Panc1 (cell line): ENCODE measurements around the gene HTATSF1. TPM values are rescaled to one million over a fixed set of nuclear protein-coding genes. Genes with fewer than 3 reads are reported as not detected.

ENCODE experiments used
- ATAC-seq: fragments of 200-7000 bp; cut with Tn5 transposase; 2 replicates; pipeline ENCODE4 v1.9.1; 2020; ENCODE audit warnings: mild to moderate bottlenecking, moderate library complexity
- BruUV-seq: library from RNA; stranded (reverse); fragments of 400-500 nt; replicated peaks from 2 replicates; lab custom pipeline; 2021; lab: Mats Ljungman, UMichigan
- CTCF ChIA-PET: fragments of 300-600 bp; sonication (Branson Sonifier 250); formaldehyde crosslinking; loops from one replicate; lab custom pipeline; 2022; ENCODE audit warnings: antibody characterized with exemption; lab: Charles Lee
- POLR2A ChIA-PET: fragments of 300-600 bp; sonication (Branson Sonifier 250); formaldehyde crosslinking; loops from one replicate; lab custom pipeline; 2022; ENCODE audit warnings: antibody characterized with exemption; lab: Charles Lee
- DNase-seq: peaks from one replicate; pipeline ENCODE4 v3.0.0-alpha.2; 2010; ENCODE audit warnings: low read depth, low spot score
- H3K27ac ChIP-seq: 2 replicates; pipeline ENCODE4 v1.5.1; 2011; ENCODE audit warnings: mild to moderate bottlenecking, low read length, inconsistent platforms
- H3K27me3 ChIP-seq: fragments of 200-500 bp; sonication (Bioruptor generic); 2 replicates; pipeline ENCODE4 v1.6.0; 2014; ENCODE audit warnings: low read length, inconsistent platforms; ENCODE audit not compliant: control insufficient read depth, insufficient read depth
- H3K36me3 ChIP-seq: fragments of 200-500 bp; sonication (Bioruptor generic); 2 replicates; pipeline ENCODE4 v1.5.1; 2014; ENCODE audit warnings: inconsistent platforms, mild to moderate bottlenecking, low read length, moderate library complexity; ENCODE audit not compliant: control insufficient read depth, insufficient read depth
- H3K4me1 ChIP-seq: 2 replicates; pipeline ENCODE4 v1.5.1; 2011; ENCODE audit warnings: inconsistent platforms, mild to moderate bottlenecking, low read length, moderate library complexity; ENCODE audit not compliant: control insufficient read depth, insufficient read depth
- H3K4me3 ChIP-seq, 2 experiments: 2 replicates each; pipeline ENCODE4 v1.5.1; 2011 to 2012; ENCODE audit warnings: low read depth in 2 of 2, low read length in 2 of 2, mild to moderate bottlenecking in 2 of 2, inconsistent platforms in 1 of 2, moderate library complexity in 1 of 2
- H3K9me3 ChIP-seq: fragments of 200-500 bp; sonication (Bioruptor generic); 2 replicates; pipeline ENCODE4 v1.5.1; 2014; ENCODE audit warnings: low read depth, mild to moderate bottlenecking, inconsistent platforms, low read length, moderate library complexity; ENCODE audit not compliant: control insufficient read depth, insufficient read depth
- POLR2AphosphoS5 ChIP-seq: IDR thresholded peaks from 2 replicates; pipeline ENCODE4 v1.6.1; 2012; ENCODE audit warnings: mild to moderate bottlenecking, low read depth, low read length, moderate library complexity
- SIN3A ChIP-seq: IDR thresholded peaks from 2 replicates; pipeline ENCODE4 v1.6.1; 2012; ENCODE audit warnings: low read depth, mild to moderate bottlenecking, low read length, moderate library complexity, borderline replicate concordance; ENCODE audit not compliant: insufficient read depth
- TCF7L2 ChIP-seq: IDR thresholded peaks from 2 replicates; pipeline ENCODE4 v1.6.1; 2011; ENCODE audit warnings: mild to moderate bottlenecking, low read depth, low read length, inconsistent platforms
- in situ Hi-C: cut with HindIII; loops from 2 replicates; pipeline ENCODE4 v1.10.0; 2016; ENCODE audit warnings: low sequenced_read_pairs, low pct_unique_long_range_greater_than_20kb
- intact Hi-C: fragments of 100-400 bp; cut with micrococcal nuclease; formaldehyde crosslinking; loops from one replicate; pipeline ENCODE4 v1.10.0; 2022; ENCODE audit not compliant: unreplicated experiment
- total RNA-seq: library from RNA; stranded (reverse); gene quantifications from one replicate; pipeline ENCODE4 v1.2.1, GENCODE V29; 2021; ENCODE audit not compliant: unreplicated experiment
- TF ChIP-seq, protein P1 (sequence below), 2 experiments: IDR thresholded peaks; 2 replicates each; pipeline ENCODE4 v1.6.1; 2011 to 2012; ENCODE audit warnings: low read depth in 2 of 2, control low read depth in 1 of 2, low read length in 1 of 2, mild to moderate bottlenecking in 1 of 2, moderate library complexity in 1 of 2; ENCODE audit not compliant: insufficient read depth in 1 of 2
- TF ChIP-seq, protein P2 (sequence below): fragments of 450-650 bp; IDR thresholded peaks from 2 replicates; pipeline ENCODE4 v1.5.1; 2017; ENCODE audit warnings: mild to moderate bottlenecking

The HTATSF1 gene
- total RNA-seq, 1 experiment from 2014 or later: 76.0 TPM

DNA sequence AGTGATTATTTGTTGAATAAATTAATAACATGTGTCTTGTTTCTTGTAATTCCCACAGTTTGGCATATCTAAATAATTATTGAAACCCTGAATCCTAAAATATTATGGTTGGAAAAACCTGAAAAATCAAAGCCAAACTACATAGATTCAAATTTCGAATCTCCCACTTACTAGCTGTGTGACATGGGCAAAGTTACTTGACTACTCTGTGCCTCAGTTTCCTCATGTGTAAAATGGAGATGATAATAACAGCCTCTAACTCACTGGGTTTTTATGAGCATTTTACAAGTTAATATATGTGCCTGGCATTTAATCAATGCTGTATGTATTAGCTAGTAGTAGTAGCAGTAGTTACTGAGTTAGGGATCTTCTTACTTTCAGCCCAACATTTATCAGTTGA is 44.3 kb upstream of the HTATSF1 start:
- no peaks in the 10 kb centered on the region; the same call in none of the 2 replicates for H3K27me3 ChIP-seq
- BruUV-seq: no TSS peak
- POLR2A ChIA-PET: no interaction called here
- TF ChIP-seq, protein P1, sequence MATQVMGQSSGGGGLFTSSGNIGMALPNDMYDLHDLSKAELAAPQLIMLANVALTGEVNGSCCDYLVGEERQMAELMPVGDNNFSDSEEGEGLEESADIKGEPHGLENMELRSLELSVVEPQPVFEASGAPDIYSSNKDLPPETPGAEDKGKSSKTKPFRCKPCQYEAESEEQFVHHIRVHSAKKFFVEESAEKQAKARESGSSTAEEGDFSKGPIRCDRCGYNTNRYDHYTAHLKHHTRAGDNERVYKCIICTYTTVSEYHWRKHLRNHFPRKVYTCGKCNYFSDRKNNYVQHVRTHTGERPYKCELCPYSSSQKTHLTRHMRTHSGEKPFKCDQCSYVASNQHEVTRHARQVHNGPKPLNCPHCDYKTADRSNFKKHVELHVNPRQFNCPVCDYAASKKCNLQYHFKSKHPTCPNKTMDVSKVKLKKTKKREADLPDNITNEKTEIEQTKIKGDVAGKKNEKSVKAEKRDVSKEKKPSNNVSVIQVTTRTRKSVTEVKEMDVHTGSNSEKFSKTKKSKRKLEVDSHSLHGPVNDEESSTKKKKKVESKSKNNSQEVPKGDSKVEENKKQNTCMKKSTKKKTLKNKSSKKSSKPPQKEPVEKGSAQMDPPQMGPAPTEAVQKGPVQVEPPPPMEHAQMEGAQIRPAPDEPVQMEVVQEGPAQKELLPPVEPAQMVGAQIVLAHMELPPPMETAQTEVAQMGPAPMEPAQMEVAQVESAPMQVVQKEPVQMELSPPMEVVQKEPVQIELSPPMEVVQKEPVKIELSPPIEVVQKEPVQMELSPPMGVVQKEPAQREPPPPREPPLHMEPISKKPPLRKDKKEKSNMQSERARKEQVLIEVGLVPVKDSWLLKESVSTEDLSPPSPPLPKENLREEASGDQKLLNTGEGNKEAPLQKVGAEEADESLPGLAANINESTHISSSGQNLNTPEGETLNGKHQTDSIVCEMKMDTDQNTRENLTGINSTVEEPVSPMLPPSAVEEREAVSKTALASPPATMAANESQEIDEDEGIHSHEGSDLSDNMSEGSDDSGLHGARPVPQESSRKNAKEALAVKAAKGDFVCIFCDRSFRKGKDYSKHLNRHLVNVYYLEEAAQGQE (IDR thresholded peaks at IDR 0.05; ENCODE audit: insufficient read depth in 1 of 2, low read depth in 2 of 2, low read length in 1 of 2): no peak
- TF ChIP-seq SIN3A: no peak
- TF ChIP-seq, protein P2, sequence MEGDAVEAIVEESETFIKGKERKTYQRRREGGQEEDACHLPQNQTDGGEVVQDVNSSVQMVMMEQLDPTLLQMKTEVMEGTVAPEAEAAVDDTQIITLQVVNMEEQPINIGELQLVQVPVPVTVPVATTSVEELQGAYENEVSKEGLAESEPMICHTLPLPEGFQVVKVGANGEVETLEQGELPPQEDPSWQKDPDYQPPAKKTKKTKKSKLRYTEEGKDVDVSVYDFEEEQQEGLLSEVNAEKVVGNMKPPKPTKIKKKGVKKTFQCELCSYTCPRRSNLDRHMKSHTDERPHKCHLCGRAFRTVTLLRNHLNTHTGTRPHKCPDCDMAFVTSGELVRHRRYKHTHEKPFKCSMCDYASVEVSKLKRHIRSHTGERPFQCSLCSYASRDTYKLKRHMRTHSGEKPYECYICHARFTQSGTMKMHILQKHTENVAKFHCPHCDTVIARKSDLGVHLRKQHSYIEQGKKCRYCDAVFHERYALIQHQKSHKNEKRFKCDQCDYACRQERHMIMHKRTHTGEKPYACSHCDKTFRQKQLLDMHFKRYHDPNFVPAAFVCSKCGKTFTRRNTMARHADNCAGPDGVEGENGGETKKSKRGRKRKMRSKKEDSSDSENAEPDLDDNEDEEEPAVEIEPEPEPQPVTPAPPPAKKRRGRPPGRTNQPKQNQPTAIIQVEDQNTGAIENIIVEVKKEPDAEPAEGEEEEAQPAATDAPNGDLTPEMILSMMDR: no peak
- TF ChIP-seq TCF7L2: no peak
- TF ChIP-seq POLR2AphosphoS5: no peak
- H3K36me3 ChIP-seq: no peaks in the 10 kb centered on the region
- no peaks in the 10 kb centered on the region for H3K9me3 ChIP-seq
- intact Hi-C loops: no loop called here
- no peaks in the 10 kb centered on the region for H3K4me1 ChIP-seq
- no peak overlapping the region for H3K4me3 ChIP-seq
- CTCF ChIA-PET: interaction anchor here (0.6 kb wide), 1 partner anchor 18 kb away, joined by 12 read pairs; no protein-coding TSS in a partner anchor
- no peak for ATAC-seq
- no peak for DNase-seq
- no peak overlapping the region for H3K27ac ChIP-seq
- in situ Hi-C loops: no loop called here

DNA sequence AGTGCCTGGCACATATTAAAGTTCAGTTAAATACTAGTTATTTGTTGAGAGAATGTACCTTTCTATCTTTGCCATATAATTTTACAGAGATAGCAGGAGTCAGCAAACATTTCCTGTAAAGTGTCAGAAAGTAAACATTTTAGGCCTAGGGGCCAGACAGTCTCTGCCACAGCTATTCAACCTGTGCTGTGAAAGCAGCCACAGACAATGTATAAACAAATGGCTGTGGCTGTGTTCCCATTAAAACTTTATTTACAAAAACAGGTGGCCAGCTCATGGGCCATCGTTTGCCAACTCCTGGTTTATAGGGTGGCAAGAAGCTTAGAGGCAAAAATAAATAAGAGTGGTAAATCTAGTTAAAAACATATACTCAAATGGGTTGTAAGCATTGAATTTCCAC is 43.6 kb upstream of the HTATSF1 start:
- Histone ChIP-seq H3K4me3 (no peak overlapping the region), H3K9me3 (no peaks in the 10 kb centered on the region), H3K4me1 (no peaks in the 10 kb centered on the region), H3K36me3 (no peaks in the 10 kb centered on the region), H3K27me3 (peaks cover 2% of the 10 kb centered on the region; the same call in 1 of the 2 replicates), H3K27ac (no peak overlapping the region)
- in situ Hi-C loops (no loop called here), intact Hi-C loops (no loop called here)
- CTCF ChIA-PET: no interaction called here
- ATAC-seq: no peak
- DNase-seq: no peak
- TF ChIP-seq, protein P1 (IDR thresholded peaks at IDR 0.05; ENCODE audit: insufficient read depth in 1 of 2, low read depth in 2 of 2, low read length in 1 of 2): no peak
- TF ChIP-seq, protein P2: no peak
- TF ChIP-seq SIN3A (no peak), TCF7L2 (peak; percentile 55; the same call in 1 of the 2 replicates)
- no TSS peak for BruUV-seq
- POLR2A ChIA-PET: no interaction called here
